Muscle layer of colon (tissue), 2 donors: ENCODE results near the gene FCHO1.
"Not testable (repeated sequence)": the region's sequence is repeated elsewhere in the genome, so short reads cannot be mapped to it uniquely, and the experiment has no call there.

Source experiments
- H3K27ac ChIP-seq: one replicate; pipeline ENCODE4 v1.7.0; 2013; ENCODE audit warnings: low read depth, mild to moderate bottlenecking, low read length, moderate library complexity
- H3K27me3 ChIP-seq, 2 donors: one replicate each; pipeline ENCODE4 v1.7.0; 2013; ENCODE audit warnings: low read length in 2 of 2, mild to moderate bottlenecking in 2 of 2; ENCODE audit not compliant: insufficient read depth in 2 of 2, control insufficient read depth in 1 of 2
- H3K36me3 ChIP-seq: one replicate; pipeline ENCODE4 v1.7.0; 2013; ENCODE audit warnings: mild to moderate bottlenecking, low read length; ENCODE audit not compliant: insufficient read depth
- H3K4me1 ChIP-seq: one replicate; pipeline ENCODE4 v1.7.0; 2013; ENCODE audit warnings: mild to moderate bottlenecking, low read length; ENCODE audit not compliant: insufficient read depth
- H3K4me3 ChIP-seq, 2 donors: one replicate each; pipeline ENCODE4 v1.7.0; 2013; ENCODE audit warnings: low read length in 2 of 2, low read depth in 1 of 2, mild to moderate bottlenecking in 1 of 2, moderate library complexity in 1 of 2
- H3K9ac ChIP-seq: one replicate; pipeline ENCODE4 v1.7.0; 2013; ENCODE audit warnings: low read length
- H3K9me3 ChIP-seq: one replicate; pipeline ENCODE4 v1.7.0; 2013; ENCODE audit warnings: mild to moderate bottlenecking, low read length
- donor health status: abdominal sarcoma.
- donor health status: Adenocarcinoma of cecum.

The FCHO1 gene

DNA sequence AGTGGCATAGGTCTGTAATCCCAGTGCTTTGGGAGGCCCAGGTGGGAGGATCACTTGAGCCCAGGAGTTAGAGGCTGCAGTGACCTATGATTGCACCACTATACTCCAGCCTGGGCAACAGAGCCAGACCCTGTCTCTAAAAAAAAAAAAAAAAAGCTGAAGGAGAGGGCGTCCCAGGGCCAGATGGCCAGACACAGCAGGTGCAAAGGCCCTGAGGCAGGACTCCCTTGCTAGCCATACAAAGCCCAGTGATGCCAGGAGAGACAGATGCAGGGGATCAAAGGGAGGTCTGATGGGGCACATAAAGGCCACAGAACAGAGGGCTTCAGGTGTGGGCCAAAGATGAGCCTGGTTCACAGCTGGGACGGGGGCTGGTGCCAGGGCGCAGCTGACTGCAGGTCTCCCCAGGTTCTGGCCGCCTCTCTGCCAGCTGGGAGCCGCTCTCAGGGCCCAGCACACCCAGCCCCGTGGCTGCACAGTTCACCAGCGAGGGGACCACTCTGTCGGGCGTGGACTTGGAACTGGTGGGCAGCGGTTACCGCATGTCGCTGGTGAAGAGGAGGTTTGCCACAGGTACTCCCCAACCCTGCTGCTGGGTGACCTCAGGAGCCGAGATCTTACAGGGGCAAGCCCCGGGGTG lies 36.1 kb downstream of the FCHO1 start:
- Histone ChIP-seq H3K4me3 (no peak overlapping the region), H3K9me3 (no peaks in the 10 kb centered on the region), H3K27me3 (no peaks in the 10 kb centered on the region), H3K4me1 (no peaks in the 10 kb centered on the region), H3K36me3 (no peaks in the 10 kb centered on the region), H3K27ac (no peak overlapping the region), H3K9ac (no peak overlapping the region)

DNA sequence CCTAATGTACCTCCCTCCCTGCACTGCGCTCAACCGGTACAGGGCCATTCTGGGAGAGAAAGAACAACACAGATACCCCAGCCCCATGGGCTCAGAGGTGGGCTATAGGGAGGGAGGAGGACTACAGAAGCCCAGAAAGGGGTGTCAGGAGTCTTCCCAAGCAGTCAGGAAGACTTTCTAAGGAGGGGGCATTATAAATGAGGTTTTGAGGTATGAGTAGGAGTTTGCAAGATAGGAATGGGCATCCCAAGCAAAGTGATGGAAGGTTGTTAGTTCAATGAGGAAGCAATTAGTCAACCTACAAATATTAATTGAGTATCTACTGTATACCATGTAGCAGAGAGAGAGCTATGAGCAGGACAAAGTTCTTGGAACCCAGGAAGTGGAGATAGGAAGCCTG lies 37.4 kb downstream of the FCHO1 start:
- Histone ChIP-seq H3K4me1 (no peaks in the 10 kb centered on the region), H3K9me3 (no peaks in the 10 kb centered on the region), H3K27me3 (peaks cover 2 to 4% of the 10 kb centered on the region in 2 donors), H3K27ac (no peak overlapping the region), H3K4me3 (no peak overlapping the region), H3K36me3 (no peaks in the 10 kb centered on the region), H3K9ac (no peak overlapping the region)

DNA sequence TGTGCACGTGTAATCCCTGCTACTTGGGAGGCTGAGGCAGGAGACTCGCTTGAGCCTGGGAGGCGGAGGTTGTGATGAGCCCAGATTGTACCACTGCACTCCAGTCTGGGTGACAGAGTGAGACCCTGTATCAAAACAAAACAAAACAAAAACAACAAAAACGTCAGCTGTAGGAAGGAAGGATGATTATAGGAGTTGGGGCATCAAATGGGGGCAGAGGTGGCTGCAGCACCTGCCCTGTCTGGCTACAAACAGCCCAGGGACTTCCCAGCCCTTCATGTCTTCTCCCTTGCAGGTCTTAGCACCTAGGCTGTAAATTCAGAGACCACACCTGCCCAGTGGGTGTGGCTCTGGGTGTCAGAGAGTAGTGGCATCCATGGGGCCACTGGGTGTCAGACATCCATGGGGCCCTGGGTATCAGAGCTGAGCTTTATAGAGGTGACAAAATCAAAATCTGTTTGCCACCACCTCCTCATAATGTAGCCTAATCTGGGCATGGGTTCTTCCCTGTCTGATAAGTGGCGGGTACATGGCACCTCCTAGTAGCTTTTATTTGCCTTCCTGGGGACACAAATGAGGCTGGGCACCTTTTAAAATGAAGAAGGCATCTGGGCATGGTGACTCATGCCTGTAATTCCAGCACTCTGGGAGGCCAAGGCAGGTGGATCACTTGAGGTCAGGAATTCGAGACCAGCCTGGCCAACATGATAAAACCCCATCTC lies 38.9 kb downstream of the FCHO1 start:
- Histone ChIP-seq H3K36me3 (no peaks in the 10 kb centered on the region), H3K9me3 (no peaks in the 10 kb centered on the region), H3K4me3 (no peak overlapping the region), H3K27ac (no peak overlapping the region), H3K9ac (no peak overlapping the region), H3K4me1 (no peaks in the 10 kb centered on the region), H3K27me3 (peaks cover 12 to 18% of the 10 kb centered on the region in 2 donors)

DNA sequence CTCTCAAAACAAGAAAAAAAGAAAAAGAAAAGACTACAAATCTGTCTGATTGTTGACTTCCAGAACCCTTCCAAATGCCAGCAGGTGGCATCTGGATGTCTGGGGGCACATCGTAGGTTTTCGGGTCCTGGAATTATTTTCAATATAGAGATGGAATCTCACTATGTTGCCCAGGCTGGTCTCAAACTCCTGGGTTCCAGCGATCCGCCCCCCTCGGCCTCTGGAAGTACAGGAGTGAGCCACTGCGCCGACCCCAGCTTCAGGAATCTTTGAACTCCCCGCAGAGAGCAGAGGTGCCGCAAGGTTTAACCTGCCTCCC lies 43.1 kb downstream of the FCHO1 start:
- no peak overlapping the region for H3K27ac ChIP-seq
- no peak overlapping the region for H3K9ac ChIP-seq
- H3K9me3 ChIP-seq: no peaks in the 10 kb centered on the region
- no peak overlapping the region for H3K4me3 ChIP-seq
- H3K27me3 ChIP-seq: peaks cover 18 to 33% of the 10 kb centered on the region in 2 donors
- H3K36me3 ChIP-seq: no peaks in the 10 kb centered on the region
- H3K4me1 ChIP-seq: no peaks in the 10 kb centered on the region

DNA sequence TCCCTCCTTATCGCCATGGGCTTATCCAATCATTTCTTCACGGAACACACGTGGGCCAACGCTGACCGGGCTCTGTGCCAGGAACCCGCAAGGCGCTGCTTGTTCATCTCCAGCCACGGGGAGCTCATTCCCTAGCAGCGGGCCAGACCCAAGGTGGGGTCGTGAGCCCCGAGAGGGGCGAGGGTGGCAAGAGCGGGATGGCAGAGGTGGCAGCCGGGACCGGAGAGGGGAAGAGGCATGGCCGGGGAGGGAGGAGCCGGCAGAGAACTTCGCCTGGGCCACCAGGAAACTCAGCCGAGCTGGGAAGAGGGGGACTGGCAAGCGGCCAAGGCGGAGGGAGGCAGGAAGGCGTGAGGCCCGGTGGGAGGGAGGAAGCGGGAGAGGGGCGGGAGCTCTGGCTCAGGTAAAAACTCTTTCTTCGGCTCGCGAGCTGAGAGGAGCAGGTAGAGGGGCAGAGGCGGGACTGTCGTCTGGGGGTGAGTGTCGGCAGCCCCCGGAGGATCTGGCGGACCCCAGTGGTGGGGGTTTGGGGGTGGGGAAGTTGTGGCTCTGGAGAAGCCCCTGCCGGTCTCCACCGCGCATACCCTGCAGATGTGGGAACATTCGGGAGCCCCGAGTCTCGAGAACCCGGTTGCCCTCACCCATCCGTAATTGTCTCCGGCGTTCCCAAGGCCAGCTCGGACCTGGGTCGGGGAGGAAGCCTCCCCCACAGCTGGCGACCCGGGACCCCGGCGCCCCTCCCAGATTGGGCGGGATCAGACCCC lies 43.6 kb downstream of the FCHO1 start, which contains the start of gene B3GNT3:
Gene B3GNT3, plus strand, starts transcription at position 408 of the 764 bp plus-strand sequence. CDS start 12,670 bp downstream, outside the sequence.
- Histone ChIP-seq H3K4me1 (no peaks in the 10 kb centered on the region), H3K9me3 (no peaks in the 10 kb centered on the region), H3K27me3 (peaks cover 18 to 33% of the 10 kb centered on the region in 2 donors), H3K9ac (no peak within 1 kb of the TSS), H3K36me3 (no peaks in the 10 kb centered on the region), H3K4me3 (no peak within 1 kb of the TSS), H3K27ac (no peak within 1 kb of the TSS)

DNA sequence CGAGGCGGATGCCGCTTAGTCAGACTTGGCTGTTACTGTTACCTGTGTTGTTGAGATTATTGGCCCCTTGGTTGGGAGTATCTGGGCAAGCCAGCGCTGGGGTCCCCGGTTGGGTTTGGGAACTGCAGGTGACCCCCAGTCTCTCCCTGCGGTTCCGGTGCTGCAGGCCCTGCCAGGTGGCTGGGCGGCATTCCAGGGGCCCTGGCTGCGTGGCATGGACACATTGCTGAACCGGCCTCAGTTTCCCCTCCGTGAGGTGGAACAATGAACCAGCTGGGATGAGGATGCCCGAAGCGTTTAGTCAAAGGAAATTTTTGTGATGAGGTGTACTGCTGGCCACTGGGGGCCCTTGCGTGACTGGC lies 44.2 kb downstream of the FCHO1 start:
- H3K4me1 ChIP-seq: no peaks in the 10 kb centered on the region
- H3K27me3 ChIP-seq: peaks cover 18 to 33% of the 10 kb centered on the region in 2 donors
- no peak overlapping the region for H3K9ac ChIP-seq
- no peak overlapping the region for H3K27ac ChIP-seq
- no peak overlapping the region for H3K4me3 ChIP-seq
- H3K36me3 ChIP-seq: no peaks in the 10 kb centered on the region
- H3K9me3 ChIP-seq: no peaks in the 10 kb centered on the region

DNA sequence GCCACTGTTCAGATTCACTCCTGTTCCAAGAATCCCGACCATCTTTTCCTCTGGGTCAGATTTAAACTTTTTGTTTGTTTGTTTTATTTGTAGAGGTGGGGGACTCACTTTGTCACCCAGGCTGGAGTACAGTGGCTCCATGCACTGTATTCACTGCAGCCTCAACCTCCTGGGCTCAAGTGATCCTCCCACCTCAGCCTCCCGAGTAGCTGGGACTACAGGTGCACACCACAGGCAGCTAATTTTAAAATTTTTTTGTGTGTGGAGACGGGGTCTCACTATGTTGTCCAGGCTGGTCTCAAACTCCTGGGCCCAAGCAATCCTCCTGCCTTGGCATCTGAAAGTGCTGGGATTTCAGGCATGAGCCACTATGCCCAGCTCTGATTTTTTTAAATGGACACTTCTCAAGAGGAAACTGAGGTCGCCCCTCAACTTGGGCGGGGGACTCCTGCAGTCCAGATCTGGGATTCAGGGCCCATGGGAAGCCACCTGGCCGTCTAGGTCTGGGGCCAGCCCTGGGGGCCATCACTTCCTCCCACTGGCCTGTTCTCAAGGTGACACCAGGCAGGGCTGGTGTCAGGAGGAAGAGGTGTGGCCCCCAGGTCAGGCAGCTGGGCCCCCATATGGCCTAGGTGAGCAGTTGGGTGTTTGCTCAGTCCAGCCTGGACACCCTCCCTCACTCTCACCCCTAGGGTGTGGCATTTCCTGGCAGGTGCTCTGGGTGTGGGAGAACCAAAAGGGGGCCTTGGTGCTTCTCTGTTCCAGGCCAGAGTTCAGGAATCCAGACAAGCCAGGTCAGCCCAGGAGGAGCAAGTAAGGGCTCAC lies 44.9 kb downstream of the FCHO1 start:
- Histone ChIP-seq H3K4me3 (no peak overlapping the region), H3K27me3 (peaks cover 18 to 33% of the 10 kb centered on the region in 2 donors), H3K27ac (no peak overlapping the region), H3K9ac (no peak overlapping the region), H3K4me1 (no peaks in the 10 kb centered on the region), H3K9me3 (no peaks in the 10 kb centered on the region), H3K36me3 (no peaks in the 10 kb centered on the region)

DNA sequence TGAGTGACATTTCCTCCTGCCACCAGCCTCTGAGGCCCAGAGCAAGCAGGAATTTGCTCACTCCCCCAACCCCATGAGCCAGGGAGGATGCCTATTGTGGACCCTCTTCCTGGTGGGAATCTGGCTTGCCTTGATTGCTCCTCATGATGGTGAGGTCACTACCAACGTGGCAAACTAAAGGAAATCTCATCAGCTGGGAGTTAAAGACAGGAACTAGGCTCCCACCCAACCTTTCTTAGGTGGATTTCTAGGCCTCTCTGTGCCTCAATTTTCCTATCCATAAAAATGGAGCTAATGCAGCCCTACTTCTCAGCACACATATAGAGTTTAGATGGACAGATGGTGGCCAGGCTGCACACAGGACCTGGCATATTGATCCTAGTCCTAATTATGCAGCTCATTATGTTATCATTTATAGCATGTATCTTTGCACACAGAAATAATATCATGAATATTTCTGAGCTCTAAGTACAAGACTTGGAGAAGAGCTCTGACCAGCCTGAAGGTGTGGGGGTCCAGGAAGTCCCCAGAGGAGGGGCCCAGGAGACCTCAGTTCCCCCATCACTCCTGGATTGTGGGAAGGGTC lies 45.7 kb downstream of the FCHO1 start:
- H3K4me1 ChIP-seq: no peaks in the 10 kb centered on the region
- no peak overlapping the region for H3K9ac ChIP-seq
- H3K36me3 ChIP-seq: no peaks in the 10 kb centered on the region
- no peaks in the 10 kb centered on the region for H3K9me3 ChIP-seq
- H3K27me3 ChIP-seq: peaks cover 18 to 33% of the 10 kb centered on the region in 2 donors
- no peak overlapping the region for H3K4me3 ChIP-seq
- H3K27ac ChIP-seq: no peak overlapping the region

DNA sequence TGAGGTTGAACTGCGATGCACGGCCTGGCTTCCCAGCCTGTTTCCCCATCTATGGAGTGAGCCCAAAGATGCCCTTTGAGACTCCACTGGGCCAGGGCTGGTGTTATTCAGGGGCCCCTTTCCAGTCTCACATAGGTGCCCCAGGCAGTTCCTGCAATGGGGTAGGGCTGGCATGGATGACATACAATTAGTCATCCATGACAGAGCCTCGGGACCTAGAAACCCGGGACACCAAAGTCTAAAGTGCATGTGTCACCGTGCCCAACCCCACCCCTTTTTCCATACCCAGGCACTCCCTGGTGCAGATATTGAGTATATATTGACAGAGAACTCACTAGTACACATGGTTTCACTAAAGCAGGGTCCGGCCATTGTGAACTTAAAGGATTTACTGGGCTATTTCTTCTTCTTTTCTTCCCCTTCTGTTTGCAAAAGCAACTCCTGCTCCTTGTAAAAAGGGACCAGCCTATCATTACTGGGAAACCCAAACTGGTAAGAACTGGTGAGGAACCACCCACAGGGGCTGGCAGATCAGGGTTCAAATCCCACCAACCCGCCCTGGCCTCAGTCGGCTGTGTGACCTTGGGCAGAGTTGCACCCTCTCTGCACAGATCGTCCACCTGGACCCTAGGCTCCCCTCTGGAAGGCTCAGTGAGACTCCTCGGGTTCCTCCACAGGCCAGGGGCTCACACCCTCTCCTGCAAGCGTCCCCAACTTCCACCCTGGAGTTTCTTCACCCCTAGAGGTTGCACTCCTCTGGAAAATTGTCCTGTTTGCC lies 46.3 kb downstream of the FCHO1 start:
- H3K9ac ChIP-seq: no peak overlapping the region
- no peaks in the 10 kb centered on the region for H3K4me1 ChIP-seq
- no peaks in the 10 kb centered on the region for H3K9me3 ChIP-seq
- H3K27me3 ChIP-seq: peaks cover 18 to 33% of the 10 kb centered on the region in 2 donors
- H3K36me3 ChIP-seq: no peaks in the 10 kb centered on the region
- H3K27ac ChIP-seq: no peak overlapping the region
- H3K4me3 ChIP-seq: no peak overlapping the region

DNA sequence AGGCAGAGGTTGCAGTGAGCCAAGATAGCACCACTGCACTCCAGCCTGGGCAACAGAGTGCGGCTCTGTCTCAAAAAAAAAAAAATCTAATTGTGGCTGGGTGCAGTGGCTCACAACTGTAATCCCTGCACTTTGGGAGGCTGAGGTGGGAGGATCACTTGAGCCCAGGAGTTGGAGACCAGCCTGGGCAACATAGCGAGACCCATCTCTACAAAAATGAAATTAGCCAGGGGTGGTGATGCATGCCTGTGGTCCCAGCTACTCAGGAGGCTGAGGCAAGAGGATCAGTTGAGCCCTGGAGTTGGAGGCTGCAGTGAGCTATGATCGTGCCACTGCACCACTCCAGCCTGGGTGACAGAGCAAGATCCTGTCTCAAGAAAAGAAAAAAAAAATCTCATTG lies 47.3 kb downstream of the FCHO1 start:
- peaks cover 17 to 29% of the 10 kb centered on the region in 2 donors for H3K27me3 ChIP-seq
- not testable (repeated sequence) for H3K36me3 ChIP-seq, H3K9ac ChIP-seq, H3K4me1 ChIP-seq, H3K9me3 ChIP-seq, H3K27ac ChIP-seq, H3K4me3 ChIP-seq
